Activated T-helper 17 cell treated with anti-CD3 and anti-CD28 coated beads, Interleukin-2, amount 50 U/mL, for 72 hours (primary cell): ENCODE measurements around the gene RAD51AP2. TPM values are rescaled to one million over a fixed set of nuclear protein-coding genes. Genes with fewer than 3 reads are reported as not detected.

Experiments
- ATAC-seq: fragments of 150-1000 bp; cut with Tn5 transposase; replicated peaks from 2 replicates; pipeline ENCODE4 v1.10.0; 2021; ENCODE audit warnings: mild to moderate bottlenecking, moderate library complexity
- H3K27ac Mint-ChIP-seq: one replicate; pipeline ENCODE4 v1.8.0; 2022; ENCODE audit warnings: mixed read lengths
- H3K27me3 Mint-ChIP-seq: one replicate; pipeline ENCODE4 v1.8.0; 2022; ENCODE audit warnings: mixed read lengths
- H3K36me3 Mint-ChIP-seq: one replicate; pipeline ENCODE4 v1.8.0; 2022; ENCODE audit warnings: low read depth, mild to moderate bottlenecking, mixed read lengths
- H3K4me1 Mint-ChIP-seq: one replicate; pipeline ENCODE4 v1.8.0; 2022; ENCODE audit warnings: mixed read lengths
- H3K4me3 Mint-ChIP-seq: one replicate; pipeline ENCODE4 v1.8.0; 2022; ENCODE audit warnings: mild to moderate bottlenecking, mixed read lengths
- H3K9me3 Mint-ChIP-seq: one replicate; pipeline ENCODE4 v1.8.0; 2022; ENCODE audit warnings: mixed read lengths
- total RNA-seq, 2 donors: library from RNA; stranded (reverse); gene quantifications; one replicate each; pipeline ENCODE4 v1.2.3, GENCODE V29; 2022

RAD51AP2 gene
- total RNA-seq, 2 donors from 2014 or later = not detected

- no peak overlapping the region for H3K27ac Mint-ChIP-seq
- no peak for ATAC-seq
- H3K27me3 Mint-ChIP-seq = no peaks in the 10 kb centered on the region
- H3K4me3 Mint-ChIP-seq = no peak overlapping the region
- H3K9me3 Mint-ChIP-seq = peaks cover 19% of the 10 kb centered on the region
- H3K36me3 Mint-ChIP-seq = no peaks in the 10 kb centered on the region
- H3K4me1 Mint-ChIP-seq = no peaks in the 10 kb centered on the region
Measured at GRCh38 chr2:17470855-17471641, 47.2 kb downstream of the RAD51AP2 start.

DNA sequence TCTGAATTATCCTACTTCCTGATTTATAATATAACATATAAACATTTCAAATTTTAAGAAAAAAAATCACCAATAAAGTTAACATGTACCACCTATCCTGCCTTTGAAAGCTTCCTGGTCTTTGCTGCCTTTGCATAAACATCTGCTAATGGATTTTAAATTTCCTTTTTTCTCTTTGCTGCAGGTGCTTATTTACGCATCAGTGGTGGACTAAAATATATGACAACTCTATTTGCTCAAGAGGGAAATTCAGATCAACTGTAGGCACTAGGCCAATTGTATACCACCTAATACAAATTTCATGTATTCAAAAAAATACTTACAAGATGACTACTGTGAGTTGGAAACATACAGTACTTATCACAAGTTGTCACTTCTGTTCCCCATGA lies 57.2 kb downstream of the RAD51AP2 start:
- no peak overlapping the region for H3K4me3 Mint-ChIP-seq

More for the DNA sequence above, 57.2 kb downstream of the RAD51AP2 start:
- ATAC-seq = no peak
- no peaks in the 10 kb centered on the region for H3K27me3 Mint-ChIP-seq
- H3K27ac Mint-ChIP-seq = no peak overlapping the region
- no peaks in the 10 kb centered on the region for H3K4me1 Mint-ChIP-seq
- H3K9me3 Mint-ChIP-seq = peaks cover 13% of the 10 kb centered on the region
- no peaks in the 10 kb centered on the region for H3K36me3 Mint-ChIP-seq

Other genes starting within 250 kb of the RAD51AP2 start
- not detected for gene VSNL1, start 22.3 kb upstream of the RAD51AP2 start, total RNA-seq
- 10 to 100 TPM; 14.1 to 22.3 TPM for gene SMC6, start 235.4 kb upstream of the RAD51AP2 start, total RNA-seq
- gene GEN1, start 235.7 kb upstream of the RAD51AP2 start, total RNA-seq = 10 to 100 TPM; 27.6 to 38.3 TPM